Measurements from ENCODE around the gene RBBP8.

The RBBP8 gene

GRCh38 chr18:23038712-23039111 is 105.6 kb downstream of the RBBP8 start:
- H3K27me3 ChIP-seq: peaks cover 14% of the 10 kb centered on the region
- no peak overlapping the region for H3K4me3 ChIP-seq (ENCODE audit: low read depth in 1 of 2, low read length in 1 of 2)
- no peaks in the 10 kb centered on the region for H3K36me3 ChIP-seq
- no peak overlapping the region for H3K27ac ChIP-seq
- H3K9me3 ChIP-seq: no peaks in the 10 kb centered on the region
- no peaks in the 10 kb centered on the region for H3K4me1 ChIP-seq (ENCODE audit: control insufficient read depth in 1 of 2, insufficient read depth in 1 of 2, low read depth in 1 of 2, low read length in 1 of 2)
- TF ChIP-seq CTCF (IDR thresholded peaks at IDR 0.05): no peak

DNA sequence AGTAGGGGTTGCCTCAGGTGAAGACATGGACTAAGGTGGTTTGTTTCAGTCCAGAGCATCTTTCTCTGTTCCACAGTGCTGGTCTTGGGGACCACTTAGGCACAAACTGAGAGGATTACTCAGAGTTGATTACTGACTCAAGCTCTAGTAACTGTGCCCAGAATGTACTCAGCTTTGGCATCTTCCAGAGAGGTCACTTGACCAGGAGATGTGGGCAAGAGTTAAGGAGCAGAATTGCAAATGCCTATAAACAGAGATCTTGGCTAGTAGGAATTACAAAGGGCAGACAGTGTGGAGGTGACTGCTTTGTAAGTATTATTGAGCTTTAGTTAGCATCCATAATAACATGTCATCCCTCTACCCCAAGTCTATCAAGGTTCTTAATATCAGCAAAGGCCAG is 109.0 kb downstream of the RBBP8 start:
- no peak for TF ChIP-seq CTCF (IDR thresholded peaks at IDR 0.05)
- Histone ChIP-seq H3K36me3 (no peaks in the 10 kb centered on the region), H3K9me3 (no peaks in the 10 kb centered on the region), H3K4me1 (ENCODE audit: control insufficient read depth in 1 of 2, insufficient read depth in 1 of 2, low read depth in 1 of 2, low read length in 1 of 2) (no peaks in the 10 kb centered on the region), H3K27me3 (peaks cover 14% of the 10 kb centered on the region), H3K4me3 (ENCODE audit: low read depth in 1 of 2, low read length in 1 of 2) (no peak overlapping the region), H3K27ac (no peak overlapping the region)

GRCh38 chr18:23043803-23044376 is 110.8 kb downstream of the RBBP8 start:
- peaks cover 14% of the 10 kb centered on the region for H3K27me3 ChIP-seq
- no peak overlapping the region for H3K4me3 ChIP-seq (ENCODE audit: low read depth in 1 of 2, low read length in 1 of 2)
- H3K27ac ChIP-seq: no peak overlapping the region
- H3K9me3 ChIP-seq: no peaks in the 10 kb centered on the region
- no peaks in the 10 kb centered on the region for H3K4me1 ChIP-seq (ENCODE audit: control insufficient read depth in 1 of 2, insufficient read depth in 1 of 2, low read depth in 1 of 2, low read length in 1 of 2)
- no peak for TF ChIP-seq CTCF (IDR thresholded peaks at IDR 0.05)
- H3K36me3 ChIP-seq: no peaks in the 10 kb centered on the region

- TF ChIP-seq CTCF (IDR thresholded peaks at IDR 0.05): no peak
- no peaks in the 10 kb centered on the region for H3K36me3 ChIP-seq
- H3K4me3 ChIP-seq (ENCODE audit: low read depth in 1 of 2, low read length in 1 of 2): no peak overlapping the region
- no peaks in the 10 kb centered on the region for H3K4me1 ChIP-seq (ENCODE audit: control insufficient read depth in 1 of 2, insufficient read depth in 1 of 2, low read depth in 1 of 2, low read length in 1 of 2)
- peaks cover 20% of the 10 kb centered on the region for H3K27me3 ChIP-seq
- no peak overlapping the region for H3K27ac ChIP-seq
- no peaks in the 10 kb centered on the region for H3K9me3 ChIP-seq
Observed at GRCh38 chr18:23049698-23050373, 116.7 kb downstream of the RBBP8 start.

DNA sequence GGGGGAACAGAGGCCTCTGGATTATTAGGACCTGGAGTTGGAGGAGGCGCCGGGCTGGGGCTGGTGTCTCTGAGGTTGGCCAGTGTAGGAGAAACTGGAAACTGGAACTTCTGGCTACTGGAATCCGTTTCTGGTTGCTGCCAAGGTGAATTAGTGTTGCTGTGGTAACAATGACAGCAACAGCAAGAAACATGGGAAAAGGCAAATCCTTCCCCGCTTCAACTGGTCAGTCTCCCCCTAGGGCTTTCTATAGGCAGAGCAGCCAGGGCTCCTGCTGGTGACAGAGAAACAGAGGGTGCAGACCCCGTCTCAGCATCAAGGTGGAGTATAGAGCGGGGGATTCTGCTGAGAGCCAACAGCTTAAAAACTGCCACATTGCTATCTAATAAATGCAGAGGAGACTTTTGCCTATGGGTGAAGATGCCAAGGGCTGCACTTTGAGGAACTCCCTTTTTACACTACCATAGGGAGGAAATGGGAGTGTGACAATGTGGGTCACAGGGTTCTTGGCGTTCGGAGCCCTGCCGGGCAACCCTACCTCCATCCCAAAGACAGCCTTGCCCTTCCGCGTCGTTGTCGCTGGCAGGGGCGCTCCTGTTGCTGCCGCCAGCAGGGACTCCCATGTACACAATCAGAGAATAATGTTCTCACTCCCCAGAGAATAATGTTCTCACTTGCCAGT is 120.8 kb downstream of the RBBP8 start:
- no peak overlapping the region for H3K4me3 ChIP-seq (ENCODE audit: low read depth in 1 of 2, low read length in 1 of 2)
- no peaks in the 10 kb centered on the region for H3K9me3 ChIP-seq
- H3K27me3 ChIP-seq: peaks cover 21% of the 10 kb centered on the region
- H3K4me1 ChIP-seq (ENCODE audit: control insufficient read depth in 1 of 2, insufficient read depth in 1 of 2, low read depth in 1 of 2, low read length in 1 of 2): no peaks in the 10 kb centered on the region
- no peaks in the 10 kb centered on the region for H3K36me3 ChIP-seq
- no peak for TF ChIP-seq CTCF (IDR thresholded peaks at IDR 0.05)
- no peak overlapping the region for H3K27ac ChIP-seq

All from neutrophil (primary cell).